Body of pancreas (tissue), 4 donors: Measurements from ENCODE around the gene PLEKHG2. TPM values are rescaled to one million over a fixed set of nuclear protein-coding genes. Genes with fewer than 3 reads are reported as not detected.

Experiments used
- ATAC-seq: fragments of 150-250 bp; one replicate; pipeline ENCODE4 v1.9.1; 2016
- DNase-seq, 4 donors: peaks; one replicate each; pipeline ENCODE4 v3.0.0-alpha.2; 2019
- H3K27ac ChIP-seq, 4 donors: fragments of 200-600 bp; sonication (generic); 1 replicate in 3 of 4; 2 replicates in 1 of 4; pipeline versions ENCODE4 v1.5.1 to v1.6.1; 2016 to 2019; ENCODE audit warnings: mild to moderate bottlenecking in 1 of 4, mixed read lengths in 1 of 4, moderate library complexity in 1 of 4
- H3K27me3 ChIP-seq, 2 donors: fragments of 200-600 bp; sonication (generic); one replicate each; pipeline ENCODE4 v1.6.0; 2016; ENCODE audit warnings: mild to moderate bottlenecking in 1 of 2
- H3K36me3 ChIP-seq, 2 donors: fragments of 200-600 bp; sonication (generic); replicated peaks in 1 of 2; 2 replicates each; pipeline ENCODE4 v1.5.1; 2016; ENCODE audit warnings: low read depth in 2 of 2; ENCODE audit not compliant: insufficient read depth in 1 of 2
- H3K4me1 ChIP-seq: fragments of 200-600 bp; sonication (generic); one replicate; pipeline ENCODE4 v1.6.0; 2016
- H3K4me3 ChIP-seq, 2 donors: fragments of 200-600 bp; sonication (generic); 1 replicate in 1 of 2; 2 replicates in 1 of 2; pipeline ENCODE4 v1.5.1; 2016 to 2019
- H3K9me3 ChIP-seq, 3 donors: fragments of 200-600 bp; sonication (generic); 1 replicate in 2 of 3; 2 replicates in 1 of 3; pipeline ENCODE4 v1.5.1; 2016
- CTCF ChIP-seq, 7 experiments: fragments of 450-650 bp in 4 of 7; fragments of 200-600 bp in 3 of 7; sonication (generic) in 3 of 7; IDR thresholded peaks; one replicate each; pipeline ENCODE4 v1.5.1; 2016 to 2019; ENCODE audit warnings: antibody characterized with exemption in 7 of 7
- POLR2A ChIP-seq, 3 donors: fragments of 450-650 bp; IDR thresholded peaks; one replicate each; pipeline ENCODE4 v1.6.1; 2016; ENCODE audit warnings: antibody characterized with exemption in 3 of 3, mild to moderate bottlenecking in 2 of 3
- WGBS, 2 donors: methylation state at CpG; one replicate each; pipeline ENCODE4 v1.1.5; 2017; 5-methylcytosine and 5-hydroxymethylcytosine counted together
- intact Hi-C: fragments of 100-400 bp; cut with DNase I; formaldehyde crosslinking; loops from one replicate; pipeline ENCODE4 v1.15.1; 2023
- total RNA-seq, 2 donors: library from RNA; depleted of rRNA; stranded (reverse); fragments of >200 nt; gene quantifications; one replicate each; pipeline ENCODE4 v1.1.0, GENCODE V29; 2016

PLEKHG2 gene
- total RNA-seq, 2 donors from 2014 or later = 6.7 to 13.2 TPM

- no peaks in the 10 kb centered on the region for H3K27me3 ChIP-seq
- WGBS, 2 donors = 67 to 68% methylated on average over 10 of the region's 10 CpGs
- DNase-seq = no peak
- no peak for TF ChIP-seq POLR2A (IDR thresholded peaks at IDR 0.05)
- TF ChIP-seq CTCF (IDR thresholded peaks at IDR 0.05) = no peak
- H3K27ac ChIP-seq = no peak overlapping the region
- no peaks in the 10 kb centered on the region for H3K4me1 ChIP-seq
- no peaks in the 10 kb centered on the region for H3K9me3 ChIP-seq
- no peak for ATAC-seq
- intact Hi-C loops = loop anchor here (5.0 kb wide), 1 partner anchor 35 kb away; no protein-coding TSS in a partner anchor
- H3K36me3 ChIP-seq = peaks cover 7 to 39% of the 10 kb centered on the region in 2 donors
- H3K4me3 ChIP-seq = no peak overlapping the region
Measured at GRCh38 chr19:39381910-39382611, 30.4 kb upstream of the PLEKHG2 start.

- Histone ChIP-seq H3K36me3 (peaks cover 7 to 31% of the 10 kb centered on the region in 2 donors), H3K9me3 (no peaks in the 10 kb centered on the region), H3K4me3 (no peak overlapping the region), H3K27me3 (no peaks in the 10 kb centered on the region), H3K27ac (no peak overlapping the region), H3K4me1 (no peaks in the 10 kb centered on the region)
- no peak for TF ChIP-seq POLR2A (IDR thresholded peaks at IDR 0.05)
- ATAC-seq = no peak
- DNase-seq = no peak
- 87 to 91% methylated on average over 17 to 18 of the region's 18 CpGs for WGBS, 2 donors
- intact Hi-C loops = loop anchor here (5.0 kb wide), 1 partner anchor 36 kb away; no protein-coding TSS in a partner anchor
Measured at GRCh38 chr19:39382991-39383828, 29.3 kb upstream of the PLEKHG2 start.

GRCh38 chr19:39384839-39385568 is 27.5 kb upstream of the PLEKHG2 start:
- intact Hi-C loops = loop anchor here (5.0 kb wide), 1 partner anchor 38 kb away; no protein-coding TSS in a partner anchor
- Histone ChIP-seq H3K27me3 (no peaks in the 10 kb centered on the region), H3K4me1 (peaks cover 10% of the 10 kb centered on the region), H3K9me3 (no peaks in the 10 kb centered on the region), H3K36me3 (peaks cover 7 to 21% of the 10 kb centered on the region in 2 donors), H3K4me3 (no peak overlapping the region), H3K27ac (no peak overlapping the region)
- WGBS, 2 donors = 72 to 81% methylated on average over 9 of the region's 9 CpGs
- no peak for DNase-seq
- TF ChIP-seq POLR2A (IDR thresholded peaks at IDR 0.05) (no peak), CTCF (IDR thresholded peaks at IDR 0.05) (no peak)
- ATAC-seq = no peak

- WGBS, 2 donors = 83 to 86% methylated on average over 20 of the region's 20 CpGs
- H3K4me1 ChIP-seq = peaks cover 15% of the 10 kb centered on the region
- intact Hi-C loops = no loop called here
- no peak for DNase-seq
- no peak for TF ChIP-seq POLR2A (IDR thresholded peaks at IDR 0.05)
- no peak for TF ChIP-seq CTCF (IDR thresholded peaks at IDR 0.05)
- peaks cover 3 to 19% of the 10 kb centered on the region in 2 donors for H3K36me3 ChIP-seq
- no peaks in the 10 kb centered on the region for H3K9me3 ChIP-seq
- ATAC-seq = no peak
- no peak overlapping the region for H3K27ac ChIP-seq
- H3K27me3 ChIP-seq = no peaks in the 10 kb centered on the region
- no peak overlapping the region for H3K4me3 ChIP-seq
Measured at GRCh38 chr19:39385629-39386411, 26.6 kb upstream of the PLEKHG2 start.
